ENCODE data around the gene PTPRO. TPM values are rescaled to one million over a fixed set of nuclear protein-coding genes. Genes with fewer than 3 reads are reported as not detected.

PTPRO gene
- total RNA-seq, 1 donor from 2014 or later: 0.49 TPM

DNA sequence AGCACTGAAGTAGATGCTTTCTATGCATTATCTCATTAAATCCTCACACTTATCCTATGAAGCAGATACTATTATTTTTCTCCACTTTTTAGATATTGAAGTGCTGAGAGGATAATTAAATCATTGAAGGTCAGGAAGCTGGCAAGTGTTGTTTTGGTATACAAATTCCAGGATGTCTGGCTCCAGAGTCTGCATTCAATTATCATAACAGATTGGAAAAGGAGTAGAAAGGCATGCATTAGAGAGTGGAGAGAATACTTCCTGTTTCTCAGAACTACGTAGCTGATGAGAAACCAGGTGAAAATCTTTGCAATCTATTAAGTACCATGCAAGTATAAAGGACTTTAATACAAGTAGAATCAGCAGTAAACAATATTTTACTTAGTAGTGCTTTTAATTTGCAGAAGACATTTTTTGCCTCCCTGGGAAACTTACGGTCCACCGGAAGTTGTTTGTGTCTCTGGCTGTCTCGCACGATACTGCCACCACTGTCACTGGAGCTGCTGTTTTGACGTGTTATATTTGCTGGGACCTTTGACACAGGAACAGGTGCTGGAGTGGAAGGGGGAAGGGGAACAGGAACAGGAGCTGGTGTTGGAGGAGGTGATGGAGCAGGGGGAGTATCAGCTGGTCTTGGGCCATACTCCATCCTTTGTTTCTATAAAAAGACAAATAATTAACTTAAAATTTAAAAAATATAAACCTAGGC, 308.9 kb downstream of the PTPRO start:
- peaks cover 35% of the 10 kb centered on the region for H3K4me1 ChIP-seq
- DNase-seq (ENCODE audit: extremely low spot score in 2 of 2): no peak
- peak overlapping the region; percentile 66 for H3K27ac ChIP-seq
- TF ChIP-seq, protein P1, sequence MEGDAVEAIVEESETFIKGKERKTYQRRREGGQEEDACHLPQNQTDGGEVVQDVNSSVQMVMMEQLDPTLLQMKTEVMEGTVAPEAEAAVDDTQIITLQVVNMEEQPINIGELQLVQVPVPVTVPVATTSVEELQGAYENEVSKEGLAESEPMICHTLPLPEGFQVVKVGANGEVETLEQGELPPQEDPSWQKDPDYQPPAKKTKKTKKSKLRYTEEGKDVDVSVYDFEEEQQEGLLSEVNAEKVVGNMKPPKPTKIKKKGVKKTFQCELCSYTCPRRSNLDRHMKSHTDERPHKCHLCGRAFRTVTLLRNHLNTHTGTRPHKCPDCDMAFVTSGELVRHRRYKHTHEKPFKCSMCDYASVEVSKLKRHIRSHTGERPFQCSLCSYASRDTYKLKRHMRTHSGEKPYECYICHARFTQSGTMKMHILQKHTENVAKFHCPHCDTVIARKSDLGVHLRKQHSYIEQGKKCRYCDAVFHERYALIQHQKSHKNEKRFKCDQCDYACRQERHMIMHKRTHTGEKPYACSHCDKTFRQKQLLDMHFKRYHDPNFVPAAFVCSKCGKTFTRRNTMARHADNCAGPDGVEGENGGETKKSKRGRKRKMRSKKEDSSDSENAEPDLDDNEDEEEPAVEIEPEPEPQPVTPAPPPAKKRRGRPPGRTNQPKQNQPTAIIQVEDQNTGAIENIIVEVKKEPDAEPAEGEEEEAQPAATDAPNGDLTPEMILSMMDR (IDR thresholded peaks at IDR 0.05): no peak
- TF ChIP-seq POLR2AphosphoS5 (IDR thresholded peaks at IDR 0.05; ENCODE audit: insufficient read depth in 1 of 2, low read depth in 1 of 2): no peak
- no peak for TF ChIP-seq POLR2A (IDR thresholded peaks at IDR 0.05)
- no peak overlapping the region for H3K4me3 ChIP-seq
- no peaks in the 10 kb centered on the region for H3K9me3 ChIP-seq
- peaks cover 0 to 5% of the 10 kb centered on the region in 2 donors for H3K36me3 ChIP-seq
- intact Hi-C loops (cut with DNase I): no loop called here
- no peaks in the 10 kb centered on the region for H3K27me3 ChIP-seq

DNA sequence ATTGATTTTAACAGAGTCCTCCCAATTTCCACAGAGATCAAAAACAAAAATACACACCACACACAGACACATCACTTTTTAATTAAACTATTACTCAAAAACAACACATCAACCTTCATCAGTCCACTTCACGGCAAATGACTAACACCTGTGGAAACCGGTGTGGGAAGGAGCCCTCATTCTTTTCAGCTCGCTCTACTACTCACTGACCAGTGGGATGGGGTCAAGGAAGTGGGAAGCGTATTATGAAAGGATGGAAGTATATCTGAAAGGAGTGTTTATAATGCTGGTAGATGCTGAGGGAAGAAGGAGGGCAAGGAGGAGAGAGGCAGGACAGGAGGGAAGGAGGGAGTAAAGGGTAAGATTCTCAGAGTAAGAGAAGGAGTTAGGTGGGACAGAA, 310.4 kb downstream of the PTPRO start:
- Histone ChIP-seq H3K27me3 (no peaks in the 10 kb centered on the region), H3K4me1 (peaks cover 38% of the 10 kb centered on the region), H3K27ac (peak overlapping the region; percentile 9), H3K4me3 (no peak overlapping the region), H3K36me3 (peaks cover 0 to 5% of the 10 kb centered on the region in 2 donors), H3K9me3 (no peaks in the 10 kb centered on the region)
- intact Hi-C loops (cut with DNase I): no loop called here
- DNase-seq (ENCODE audit: extremely low spot score in 2 of 2): no peak
- TF ChIP-seq POLR2AphosphoS5 (IDR thresholded peaks at IDR 0.05; ENCODE audit: insufficient read depth in 1 of 2, low read depth in 1 of 2) (no peak), POLR2A (IDR thresholded peaks at IDR 0.05) (no peak)
- TF ChIP-seq, protein P1 (IDR thresholded peaks at IDR 0.05): no peak

DNA sequence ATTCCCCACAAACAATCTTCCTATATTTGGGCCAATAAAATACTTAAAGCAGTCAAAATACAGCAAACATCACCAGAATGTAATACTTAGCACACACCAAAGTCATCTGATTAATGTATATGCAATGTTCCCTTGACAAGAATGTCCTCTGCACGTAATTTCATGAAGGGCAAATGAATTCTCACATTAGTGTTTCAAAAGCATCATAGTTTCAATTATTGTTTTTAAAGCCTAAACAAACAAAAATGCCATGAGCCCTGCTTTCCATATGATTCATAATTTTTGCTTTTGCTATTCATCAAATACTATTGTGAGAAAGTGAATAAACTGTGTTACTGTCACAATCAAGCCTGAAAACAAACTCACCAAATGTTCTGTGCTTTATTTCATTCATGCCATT, 310.9 kb downstream of the PTPRO start:
- DNase-seq (ENCODE audit: extremely low spot score in 2 of 2): no peak
- TF ChIP-seq POLR2A (IDR thresholded peaks at IDR 0.05): no peak
- TF ChIP-seq POLR2AphosphoS5 (IDR thresholded peaks at IDR 0.05; ENCODE audit: insufficient read depth in 1 of 2, low read depth in 1 of 2): no peak
- TF ChIP-seq, protein P1 (IDR thresholded peaks at IDR 0.05): no peak
- H3K27me3 ChIP-seq: no peaks in the 10 kb centered on the region
- H3K36me3 ChIP-seq: peaks cover 0 to 5% of the 10 kb centered on the region in 2 donors
- H3K9me3 ChIP-seq: no peaks in the 10 kb centered on the region
- peak overlapping the region; percentile 9 for H3K27ac ChIP-seq
- H3K4me1 ChIP-seq: peaks cover 34% of the 10 kb centered on the region
- intact Hi-C loops (cut with DNase I): no loop called here
- H3K4me3 ChIP-seq: no peak overlapping the region

DNA sequence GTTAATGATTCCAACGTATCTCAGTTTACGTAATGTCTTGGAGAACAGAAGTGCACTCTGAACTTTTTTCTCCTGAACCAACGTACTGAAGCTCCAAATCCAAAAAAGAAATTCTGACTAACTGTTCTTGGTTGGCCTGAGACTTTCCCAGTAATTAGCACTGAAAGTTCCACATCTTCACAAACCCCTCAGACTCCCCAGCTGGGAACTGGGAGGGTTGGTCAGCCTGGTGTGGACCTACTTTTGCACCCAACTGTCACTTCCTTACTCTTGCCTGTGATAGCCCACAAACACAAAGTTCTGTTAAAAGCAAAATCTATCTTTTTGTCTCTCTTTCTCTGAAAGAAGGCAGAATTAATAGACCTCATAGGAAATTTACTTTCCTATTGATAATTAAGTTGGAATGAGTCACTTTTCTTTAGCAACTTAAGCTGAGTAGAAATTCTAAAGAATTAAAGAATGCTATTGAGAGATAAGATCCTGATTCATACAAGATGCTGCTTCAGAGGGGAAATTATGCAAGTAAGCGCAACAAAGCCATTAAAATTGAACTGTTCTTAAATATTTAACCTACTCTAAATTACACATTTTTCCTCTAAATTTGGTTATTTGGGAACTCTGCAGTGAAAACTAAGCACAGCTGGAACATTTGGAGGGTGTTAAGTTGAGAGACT, 311.8 kb downstream of the PTPRO start:
- intact Hi-C loops (cut with DNase I): no loop called here
- peak overlapping the region; percentile 48 for H3K27ac ChIP-seq
- H3K9me3 ChIP-seq: no peaks in the 10 kb centered on the region
- H3K36me3 ChIP-seq: peaks cover 0 to 5% of the 10 kb centered on the region in 2 donors
- H3K4me1 ChIP-seq: peaks cover 28% of the 10 kb centered on the region
- TF ChIP-seq, protein P1 (IDR thresholded peaks at IDR 0.05): no peak
- TF ChIP-seq POLR2AphosphoS5 (IDR thresholded peaks at IDR 0.05; ENCODE audit: insufficient read depth in 1 of 2, low read depth in 1 of 2) (no peak), POLR2A (IDR thresholded peaks at IDR 0.05) (no peak)
- no peaks in the 10 kb centered on the region for H3K27me3 ChIP-seq
- no peak for DNase-seq (ENCODE audit: extremely low spot score in 2 of 2)
- no peak overlapping the region for H3K4me3 ChIP-seq
